Thoracic aorta (tissue), 2 donors: Measurements from ENCODE around the gene DNA2. TPM values are rescaled to one million over a fixed set of nuclear protein-coding genes. Genes with fewer than 3 reads are reported as not detected.
"Not testable (repeated sequence)": the region's sequence is repeated elsewhere in the genome, so short reads cannot be mapped to it uniquely, and the experiment has no call there.

Experiments
- ATAC-seq: fragments of 150-250 bp; one replicate; pipeline ENCODE4 v1.8.0; 2017; ENCODE audit warnings: low read depth; ENCODE audit not compliant: insufficient number of reproducible peaks, low FRiP score
- DNase-seq: peaks from one replicate; pipeline ENCODE4 v3.0.0-alpha.2; 2020; ENCODE audit warnings: low spot score
- H3K27ac ChIP-seq, 2 donors: fragments of 200-600 bp; sonication (generic); 1 replicate in 1 of 2; 2 replicates in 1 of 2; pipeline ENCODE4 v1.5.1; 2016; ENCODE audit warnings: mild to moderate bottlenecking in 2 of 2, moderate library complexity in 2 of 2
- H3K27me3 ChIP-seq: fragments of 200-600 bp; sonication (generic); replicated peaks from 2 replicates; pipeline ENCODE4 v1.6.0; 2016; ENCODE audit warnings: mild to moderate bottlenecking; ENCODE audit not compliant: insufficient read depth
- H3K36me3 ChIP-seq: fragments of 200-600 bp; sonication (generic); one replicate; pipeline ENCODE4 v1.5.1; 2016
- H3K4me1 ChIP-seq, 2 donors: fragments of 200-600 bp; sonication (generic); 1 replicate in 1 of 2; 2 replicates in 1 of 2; pipeline versions ENCODE4 v1.5.1 to v1.6.0; 2016; ENCODE audit warnings: low read depth in 2 of 2, mild to moderate bottlenecking in 1 of 2; ENCODE audit not compliant: control insufficient read depth in 1 of 2
- H3K4me3 ChIP-seq: fragments of 200-600 bp; sonication (generic); 2 replicates; pipeline ENCODE4 v1.5.1; 2016; ENCODE audit warnings: mild to moderate bottlenecking
- H3K9me3 ChIP-seq: fragments of 200-600 bp; sonication (generic); 2 replicates; pipeline ENCODE4 v1.5.1; 2016
- total RNA-seq, 2 donors: library from RNA; depleted of rRNA; stranded (reverse); fragments of >200 nt; gene quantifications; one replicate each; pipeline versions ENCODE4 v1.1.0 to v1.2.3, GENCODE V29; 2016
- TF ChIP-seq, protein P1 (sequence below): fragments of 200-600 bp; sonication (generic); IDR thresholded peaks from one replicate; pipeline ENCODE4 v1.5.1; 2019; ENCODE audit warnings: antibody characterized with exemption

Gene DNA2
- total RNA-seq, 2 donors from 2014 or later: 1.6 to 5.1 TPM

DNA sequence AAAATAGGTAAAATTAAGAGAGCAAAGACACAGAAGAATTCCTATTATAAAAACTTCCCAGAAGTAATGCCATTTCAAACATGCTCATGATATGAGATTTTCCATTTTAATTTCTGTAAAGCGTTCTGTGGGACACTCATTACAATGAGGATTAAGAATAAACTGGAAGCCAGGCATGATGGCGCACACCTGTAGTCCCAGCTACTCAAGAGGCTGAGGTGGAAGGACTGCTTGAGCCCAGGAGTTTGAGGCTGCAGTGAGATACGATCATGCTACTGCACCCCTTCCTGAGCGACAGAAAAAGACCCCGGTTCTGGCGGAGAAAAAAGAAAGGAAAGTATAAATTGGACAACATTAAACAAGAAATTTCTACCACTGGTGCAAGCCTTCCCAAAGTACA lies 1.5 kb downstream of the DNA2 start:
- H3K4me1 ChIP-seq: peaks cover 4 to 12% of the 10 kb centered on the region in 2 donors
- ATAC-seq (no peak), DNase-seq (no peak)
- TF ChIP-seq, protein P1, sequence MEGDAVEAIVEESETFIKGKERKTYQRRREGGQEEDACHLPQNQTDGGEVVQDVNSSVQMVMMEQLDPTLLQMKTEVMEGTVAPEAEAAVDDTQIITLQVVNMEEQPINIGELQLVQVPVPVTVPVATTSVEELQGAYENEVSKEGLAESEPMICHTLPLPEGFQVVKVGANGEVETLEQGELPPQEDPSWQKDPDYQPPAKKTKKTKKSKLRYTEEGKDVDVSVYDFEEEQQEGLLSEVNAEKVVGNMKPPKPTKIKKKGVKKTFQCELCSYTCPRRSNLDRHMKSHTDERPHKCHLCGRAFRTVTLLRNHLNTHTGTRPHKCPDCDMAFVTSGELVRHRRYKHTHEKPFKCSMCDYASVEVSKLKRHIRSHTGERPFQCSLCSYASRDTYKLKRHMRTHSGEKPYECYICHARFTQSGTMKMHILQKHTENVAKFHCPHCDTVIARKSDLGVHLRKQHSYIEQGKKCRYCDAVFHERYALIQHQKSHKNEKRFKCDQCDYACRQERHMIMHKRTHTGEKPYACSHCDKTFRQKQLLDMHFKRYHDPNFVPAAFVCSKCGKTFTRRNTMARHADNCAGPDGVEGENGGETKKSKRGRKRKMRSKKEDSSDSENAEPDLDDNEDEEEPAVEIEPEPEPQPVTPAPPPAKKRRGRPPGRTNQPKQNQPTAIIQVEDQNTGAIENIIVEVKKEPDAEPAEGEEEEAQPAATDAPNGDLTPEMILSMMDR: no peak
- no peaks in the 10 kb centered on the region for H3K27me3 ChIP-seq
- no peaks in the 10 kb centered on the region for H3K36me3 ChIP-seq
- H3K9me3 ChIP-seq: no peaks in the 10 kb centered on the region
- no peak overlapping the region for H3K4me3 ChIP-seq
- H3K27ac ChIP-seq: no peak overlapping the region

DNA sequence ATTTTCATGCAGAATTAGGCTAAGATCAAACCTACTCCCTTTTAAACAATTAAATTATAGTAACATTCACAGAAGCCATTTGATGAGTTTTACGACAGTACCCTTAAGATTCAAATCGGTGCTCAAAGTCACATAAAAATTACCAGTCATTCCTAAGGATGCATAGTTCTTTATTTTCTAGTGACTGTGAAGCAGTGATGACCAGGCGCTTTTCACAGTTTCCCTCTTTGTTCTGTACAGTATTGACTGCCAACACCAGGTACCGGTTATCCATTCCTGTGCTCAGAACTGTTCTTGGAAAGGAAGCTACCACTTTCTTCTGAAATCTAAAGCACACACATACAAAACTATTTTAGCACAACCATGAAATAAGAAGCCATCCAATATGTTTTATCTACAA lies 1.9 kb downstream of the DNA2 start:
- no peak for ATAC-seq
- TF ChIP-seq, protein P1: no peak
- no peaks in the 10 kb centered on the region for H3K36me3 ChIP-seq
- H3K27ac ChIP-seq: no peak overlapping the region
- H3K4me1 ChIP-seq: peaks cover 4 to 12% of the 10 kb centered on the region in 2 donors
- DNase-seq: no peak
- no peaks in the 10 kb centered on the region for H3K27me3 ChIP-seq
- no peaks in the 10 kb centered on the region for H3K9me3 ChIP-seq
- no peak overlapping the region for H3K4me3 ChIP-seq

- not testable (repeated sequence) for ATAC-seq
Measured at GRCh38 chr10:68464729-68465128, 7.0 kb downstream of the DNA2 start.

GRCh38 chr10:68463365-68464093 lies 8.2 kb downstream of the DNA2 start:
- no peak overlapping the region for H3K27ac ChIP-seq
- TF ChIP-seq, protein P1: no peak
- H3K36me3 ChIP-seq: no peaks in the 10 kb centered on the region
- no peak overlapping the region for H3K4me3 ChIP-seq
- ATAC-seq (no peak), DNase-seq (no peak)
- H3K9me3 ChIP-seq: no peaks in the 10 kb centered on the region
- no peaks in the 10 kb centered on the region for H3K27me3 ChIP-seq
- no peaks in the 10 kb centered on the region for H3K4me1 ChIP-seq

More at GRCh38 chr10:68464729-68465128, 7.0 kb downstream of the DNA2 start:
- not testable (repeated sequence) for H3K4me3 ChIP-seq, H3K4me1 ChIP-seq, H3K27me3 ChIP-seq, H3K27ac ChIP-seq, DNase-seq, H3K9me3 ChIP-seq, H3K36me3 ChIP-seq

DNA sequence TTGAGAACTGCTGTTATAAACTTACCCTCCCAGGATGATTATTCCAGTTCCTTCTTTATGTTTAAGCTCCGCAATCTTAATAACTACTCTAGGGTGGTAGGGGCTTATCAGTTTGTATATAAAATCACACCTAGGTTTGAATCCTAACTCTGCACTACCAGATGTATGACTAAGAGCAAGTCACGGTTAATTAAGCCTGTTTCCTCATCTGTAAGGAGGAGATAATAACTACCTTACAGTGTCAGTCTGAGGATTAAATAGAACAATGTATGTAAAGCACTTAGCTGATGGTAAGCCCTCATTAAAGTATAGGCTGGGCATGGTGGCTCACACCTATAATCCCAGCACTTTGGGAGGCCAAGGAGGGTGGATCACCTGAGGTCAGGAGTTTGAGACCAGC lies 9.2 kb downstream of the DNA2 start:
- Histone ChIP-seq H3K9me3 (no peaks in the 10 kb centered on the region), H3K4me3 (no peak overlapping the region), H3K4me1 (no peaks in the 10 kb centered on the region), H3K36me3 (no peaks in the 10 kb centered on the region), H3K27me3 (no peaks in the 10 kb centered on the region), H3K27ac (no peak overlapping the region)
- no peak for ATAC-seq
- DNase-seq: no peak
- TF ChIP-seq, protein P1: no peak

DNA sequence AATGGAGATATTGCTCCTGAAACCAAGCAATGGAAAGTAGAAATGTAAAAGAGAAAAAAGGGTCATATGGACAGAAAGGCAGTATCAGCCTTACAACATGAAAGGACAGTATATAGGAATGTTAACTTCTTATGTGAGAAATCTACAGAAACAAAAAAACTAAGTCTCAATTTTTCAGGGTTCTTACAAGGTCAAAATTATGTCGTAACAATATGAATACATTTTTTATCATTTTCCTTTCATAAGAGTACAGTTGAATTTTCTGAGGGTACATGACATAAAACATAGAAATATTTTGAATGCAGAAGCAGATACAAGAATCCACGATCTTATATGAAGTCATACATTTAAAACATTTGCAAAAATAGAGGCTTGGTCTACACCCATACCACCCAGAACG lies 10.7 kb downstream of the DNA2 start:
- Histone ChIP-seq H3K9me3 (no peaks in the 10 kb centered on the region), H3K4me1 (no peaks in the 10 kb centered on the region), H3K36me3 (no peaks in the 10 kb centered on the region), H3K27ac (no peak overlapping the region), H3K27me3 (no peaks in the 10 kb centered on the region), H3K4me3 (no peak overlapping the region)
- no peak for DNase-seq
- ATAC-seq: no peak
- TF ChIP-seq, protein P1: no peak

DNA sequence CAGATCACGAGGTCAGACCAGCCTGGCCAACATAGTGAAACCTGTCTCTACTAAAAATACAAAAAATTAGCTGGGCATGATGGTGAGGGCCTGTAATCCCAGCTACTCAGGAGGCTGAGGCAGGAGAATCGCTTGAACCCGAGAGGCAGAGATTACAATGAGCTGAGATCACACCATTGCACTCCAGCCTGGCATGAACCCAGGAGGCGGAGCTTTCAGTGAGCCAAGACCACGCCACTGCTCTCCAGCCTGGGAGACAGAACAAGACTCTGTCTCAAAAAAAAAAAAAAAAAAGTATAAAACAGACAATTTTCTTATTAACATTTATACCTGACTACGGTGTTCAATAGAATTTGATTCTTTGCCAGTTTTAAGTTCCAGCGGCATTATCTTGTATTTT lies 22.1 kb downstream of the DNA2 start:
- not testable (repeated sequence) for H3K36me3 ChIP-seq, H3K27me3 ChIP-seq, H3K4me1 ChIP-seq, ATAC-seq, DNase-seq, H3K27ac ChIP-seq, H3K4me3 ChIP-seq, H3K9me3 ChIP-seq
